CD14-positive monocyte (primary cell): ENCODE results near the gene RNF223. TPM values are rescaled to one million over a fixed set of nuclear protein-coding genes. Genes with fewer than 3 reads are reported as not detected.

Experiments used
- DNase-seq, 3 donors: peaks; one replicate each; pipeline ENCODE4 v3.0.0-alpha.2; 2011 to 2022
- H2AFZ ChIP-seq: 2 replicates; pipeline ENCODE4 v1.6.0; 2012; ENCODE audit warnings: mild to moderate bottlenecking, low read depth, low read length, inconsistent platforms; ENCODE audit not compliant: insufficient read depth, poor library complexity, severe bottlenecking
- H3K27ac ChIP-seq, 2 donors: 1 replicate in 1 of 2; 2 replicates in 1 of 2; pipeline ENCODE4 v1.5.1; 2012 to 2013; ENCODE audit warnings: low read length in 2 of 2, control low read depth in 1 of 2, inconsistent platforms in 1 of 2, low read depth in 1 of 2, mild to moderate bottlenecking in 1 of 2
- H3K27me3 ChIP-seq, 2 donors: one replicate each; pipeline versions ENCODE4 v1.6.0 to v1.6.1; 2011 to 2013; ENCODE audit warnings: low read length in 2 of 2; ENCODE audit not compliant: control insufficient read depth in 2 of 2, insufficient read depth in 2 of 2
- H3K36me3 ChIP-seq, 2 donors: replicated peaks in 1 of 2; 1 replicate in 1 of 2; 2 replicates in 1 of 2; pipeline versions ENCODE4 v1.5.1 to v1.6.1; 2012 to 2013; ENCODE audit warnings: low read length in 2 of 2, control low read depth in 1 of 2, inconsistent platforms in 1 of 2, mild to moderate bottlenecking in 1 of 2; ENCODE audit not compliant: insufficient read depth in 2 of 2, control insufficient read depth in 1 of 2
- H3K4me1 ChIP-seq, 2 donors: 1 replicate in 1 of 2; 2 replicates in 1 of 2; pipeline versions ENCODE4 v1.5.1 to v1.6.1; 2012 to 2013; ENCODE audit warnings: low read length in 2 of 2, control low read depth in 1 of 2, inconsistent platforms in 1 of 2, mild to moderate bottlenecking in 1 of 2, moderate library complexity in 1 of 2; ENCODE audit not compliant: insufficient read depth in 2 of 2, control insufficient read depth in 1 of 2
- H3K4me2 ChIP-seq: replicated peaks from 2 replicates; pipeline ENCODE3; 2012; ENCODE audit warnings: low read length, moderate library complexity, mild to moderate bottlenecking; ENCODE audit not compliant: poor library complexity, severe bottlenecking; ENCODE audit errors: extremely low read depth
- H3K4me3 ChIP-seq, 3 experiments: fragments of 200-600 bp in 1 of 3; sonication (generic) in 1 of 3; replicated peaks in 1 of 3; 1 replicate in 2 of 3; 2 replicates in 1 of 3; pipeline ENCODE4 v1.5.1; 2011 to 2013; ENCODE audit warnings: low read length in 3 of 3, mild to moderate bottlenecking in 3 of 3, control low read depth in 2 of 3, low read depth in 2 of 3, inconsistent platforms in 1 of 3, moderate library complexity in 1 of 3
- H3K79me2 ChIP-seq: 2 replicates; pipeline ENCODE4 v1.6.0; 2012; ENCODE audit warnings: mild to moderate bottlenecking, control low read depth, inconsistent platforms, low read length, moderate library complexity; ENCODE audit not compliant: insufficient read depth
- H3K9ac ChIP-seq: 2 replicates; pipeline ENCODE4 v1.6.0; 2017; ENCODE audit warnings: low read length, mild to moderate bottlenecking; ENCODE audit not compliant: insufficient read depth, poor library complexity, severe bottlenecking
- H3K9me3 ChIP-seq, 2 donors: replicated peaks in 1 of 2; 1 replicate in 1 of 2; 2 replicates in 1 of 2; pipeline versions ENCODE4 v1.5.1 to v1.6.1; 2012 to 2013; ENCODE audit warnings: low read length in 2 of 2, control low read depth in 1 of 2; ENCODE audit not compliant: control insufficient read depth in 1 of 2, insufficient read depth in 1 of 2
- H4K20me1 ChIP-seq: 2 replicates; pipeline ENCODE4 v1.6.0; 2012; ENCODE audit warnings: mild to moderate bottlenecking, low read length, control low read depth, moderate library complexity; ENCODE audit not compliant: insufficient read depth
- H3K27ac Mint-ChIP-seq, 7 donors: one replicate each; pipeline ENCODE4 v1.8.0; 2020; ENCODE audit warnings: mild to moderate bottlenecking in 7 of 7, mixed read lengths in 7 of 7, moderate library complexity in 6 of 7, inconsistent platforms in 2 of 7
- H3K27me3 Mint-ChIP-seq, 3 donors: one replicate each; pipeline ENCODE4 v1.8.0; 2021 to 2022; ENCODE audit warnings: low read depth in 3 of 3, mild to moderate bottlenecking in 3 of 3, mixed read lengths in 3 of 3, moderate library complexity in 3 of 3, inconsistent platforms in 1 of 3
- H3K36me3 Mint-ChIP-seq, 2 donors: one replicate each; pipeline ENCODE4 v1.8.0; 2020; ENCODE audit warnings: mixed read lengths in 2 of 2, inconsistent platforms in 1 of 2, mild to moderate bottlenecking in 1 of 2
- H3K4me1 Mint-ChIP-seq: one replicate; pipeline ENCODE4 v1.8.0; 2020; ENCODE audit warnings: mild to moderate bottlenecking, mixed read lengths
- H3K4me3 Mint-ChIP-seq, 2 donors: one replicate each; pipeline ENCODE4 v1.8.0; 2020; ENCODE audit warnings: mild to moderate bottlenecking in 2 of 2, mixed read lengths in 2 of 2, moderate library complexity in 1 of 2
- H3K9me3 Mint-ChIP-seq, 7 donors: one replicate each; pipeline ENCODE4 v1.8.0; 2020 to 2022; ENCODE audit warnings: mixed read lengths in 7 of 7, mild to moderate bottlenecking in 6 of 7, moderate library complexity in 6 of 7, inconsistent platforms in 2 of 7
- WGBS: methylation state at CpG from one replicate; pipeline ENCODE4 v1.1.5; 2013; ENCODE audit warnings: missing lambda C conversion rate; ENCODE audit not compliant: insufficient coverage; 5-methylcytosine and 5-hydroxymethylcytosine counted together
- intact Hi-C, 2 donors: fragments of 100-400 bp; cut with micrococcal nuclease; formaldehyde crosslinking; loops; one replicate each; pipeline versions ENCODE4 v1.15.0 to v1.15.1; 2023
- polyA plus RNA-seq, 3 donors: library from polyadenylated mRNA; depleted of rRNA in 1 of 3; unstranded in 2 of 3; stranded (reverse) in 1 of 3; fragments of 300-500 nt in 2 of 3; fragments of >200 nt in 1 of 3; fragmentation: Illumina TruSeq in 2 of 3; gene quantifications; 1 replicate in 2 of 3; 2 replicates in 1 of 3; pipeline ENCODE4 v1.2.3, GENCODE V29; 2012 to 2021
- TF ChIP-seq, protein P1 (sequence below): fragments of 200-600 bp; IDR thresholded peaks from one replicate; pipeline ENCODE4 v1.8.0; 2022; ENCODE audit warnings: antibody characterized with exemption, mild to moderate bottlenecking

RNF223 gene
- polyA plus RNA-seq, 3 donors = not detected

DNA sequence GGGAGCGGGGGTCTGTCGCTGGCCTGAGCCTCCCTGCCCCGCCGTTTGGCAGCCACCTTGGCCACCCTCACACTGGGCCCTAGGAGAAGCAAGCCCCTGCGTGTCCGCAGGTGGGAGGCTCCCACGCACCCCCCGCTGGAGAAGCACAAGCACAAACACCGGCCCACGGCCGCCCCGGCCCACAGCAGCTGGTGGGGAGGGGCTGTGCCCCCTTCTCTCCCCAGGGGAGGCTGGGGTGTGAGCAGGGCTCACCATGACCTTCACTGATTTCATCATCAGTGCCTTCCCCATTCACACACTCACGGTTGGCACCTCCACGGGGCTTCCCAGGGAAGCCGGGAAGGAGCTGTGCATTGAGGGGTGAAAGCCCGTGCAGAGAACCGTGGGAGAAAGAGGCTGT, 46.3 kb downstream of the RNF223 start:
- Mint-ChIP-seq H3K4me1 (peaks cover 4% of the 10 kb centered on the region), H3K9me3 (peaks cover 0 to 7% (median 5%) of the 10 kb centered on the region in 7 donors), H3K4me3 (no peak overlapping the region), H3K27ac (no peak overlapping the region), H3K27me3 (peaks cover 21 to 24% (median 21%) of the 10 kb centered on the region in 3 donors), H3K36me3 (peaks cover 1 to 4% of the 10 kb centered on the region in 2 donors)
- no peak overlapping the region for H3K4me3 ChIP-seq
- no peak overlapping the region for H3K27ac ChIP-seq
- no peak overlapping the region for H3K9ac ChIP-seq
- intact Hi-C loops = no loop called here
- H3K9me3 ChIP-seq = peaks cover under 1 to 4% of the 10 kb centered on the region in 2 donors
- H3K4me1 ChIP-seq = peaks cover 4 to 5% of the 10 kb centered on the region in 2 donors
- H3K4me2 ChIP-seq = no peak overlapping the region
- no peaks in the 10 kb centered on the region for H3K79me2 ChIP-seq
- H3K36me3 ChIP-seq = no peaks in the 10 kb centered on the region
- no peak overlapping the region for H2AFZ ChIP-seq
- WGBS = 88% methylated on average over 8 of the region's 17 CpGs
- DNase-seq = no peak
- no peaks in the 10 kb centered on the region for H4K20me1 ChIP-seq
- peaks cover 0 to 36% of the 10 kb centered on the region in 2 donors for H3K27me3 ChIP-seq
- TF ChIP-seq, protein P1, sequence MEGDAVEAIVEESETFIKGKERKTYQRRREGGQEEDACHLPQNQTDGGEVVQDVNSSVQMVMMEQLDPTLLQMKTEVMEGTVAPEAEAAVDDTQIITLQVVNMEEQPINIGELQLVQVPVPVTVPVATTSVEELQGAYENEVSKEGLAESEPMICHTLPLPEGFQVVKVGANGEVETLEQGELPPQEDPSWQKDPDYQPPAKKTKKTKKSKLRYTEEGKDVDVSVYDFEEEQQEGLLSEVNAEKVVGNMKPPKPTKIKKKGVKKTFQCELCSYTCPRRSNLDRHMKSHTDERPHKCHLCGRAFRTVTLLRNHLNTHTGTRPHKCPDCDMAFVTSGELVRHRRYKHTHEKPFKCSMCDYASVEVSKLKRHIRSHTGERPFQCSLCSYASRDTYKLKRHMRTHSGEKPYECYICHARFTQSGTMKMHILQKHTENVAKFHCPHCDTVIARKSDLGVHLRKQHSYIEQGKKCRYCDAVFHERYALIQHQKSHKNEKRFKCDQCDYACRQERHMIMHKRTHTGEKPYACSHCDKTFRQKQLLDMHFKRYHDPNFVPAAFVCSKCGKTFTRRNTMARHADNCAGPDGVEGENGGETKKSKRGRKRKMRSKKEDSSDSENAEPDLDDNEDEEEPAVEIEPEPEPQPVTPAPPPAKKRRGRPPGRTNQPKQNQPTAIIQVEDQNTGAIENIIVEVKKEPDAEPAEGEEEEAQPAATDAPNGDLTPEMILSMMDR = no peak

DNA sequence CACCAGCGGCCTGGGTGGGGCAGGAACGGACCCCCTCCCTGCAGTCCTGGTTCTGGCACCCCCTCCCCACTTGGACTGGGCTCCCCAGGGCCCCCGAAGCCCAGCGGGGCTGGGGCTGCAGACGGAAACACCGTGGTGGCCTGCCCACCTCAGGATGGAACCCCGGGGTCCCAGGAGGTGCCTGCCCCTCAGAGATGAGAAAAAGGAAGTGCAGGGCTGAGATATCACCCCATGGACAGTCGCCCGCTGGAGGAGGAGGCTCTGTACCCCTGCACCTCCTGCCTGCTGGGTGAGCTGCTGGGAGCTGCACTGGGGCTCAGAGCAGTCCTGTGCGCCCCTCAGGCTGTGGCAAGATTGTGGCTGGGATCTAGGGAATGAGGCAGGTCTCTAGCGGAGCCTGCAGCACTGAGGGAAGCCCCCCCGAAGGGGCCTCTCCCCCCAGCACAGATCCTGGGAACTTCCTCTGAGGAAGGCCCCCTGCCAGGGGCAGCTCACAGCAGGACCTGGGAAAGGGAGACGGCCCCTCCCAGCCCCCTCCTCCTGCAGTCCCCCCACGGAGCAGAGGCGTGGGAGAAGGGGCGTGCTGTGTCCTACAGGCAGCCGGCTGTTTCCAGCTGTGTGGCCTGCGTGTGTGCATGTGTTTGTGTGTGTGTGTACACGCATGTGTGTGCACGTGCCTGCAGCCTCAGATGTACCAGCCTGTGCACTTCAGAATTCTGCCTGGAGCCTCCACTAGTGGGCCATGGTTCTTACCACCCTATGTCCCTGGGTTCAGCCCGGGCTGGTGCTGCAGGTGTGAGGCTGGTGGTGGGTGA, 47.3 kb downstream of the RNF223 start:
- H3K9me3 Mint-ChIP-seq = peaks cover 0 to 2% (median 0%) of the 10 kb centered on the region in 7 donors
- Histone ChIP-seq H3K27me3 (peaks cover 4 to 36% of the 10 kb centered on the region in 2 donors), H4K20me1 (no peaks in the 10 kb centered on the region), H3K4me3 (no peak overlapping the region), H3K4me1 (no peaks in the 10 kb centered on the region), H3K9ac (no peak overlapping the region), H3K36me3 (no peaks in the 10 kb centered on the region), H3K79me2 (no peaks in the 10 kb centered on the region), H3K9me3 (peaks cover 0 to 2% of the 10 kb centered on the region in 2 donors), H3K27ac (no peak overlapping the region), H2AFZ (no peak overlapping the region), H3K4me2 (no peak overlapping the region)
- H3K36me3 Mint-ChIP-seq = no peaks in the 10 kb centered on the region
- peaks cover 22 to 34% (median 22%) of the 10 kb centered on the region in 3 donors for H3K27me3 Mint-ChIP-seq
- no peak for DNase-seq
- 53% methylated on average over 14 of the region's 21 CpGs for WGBS
- no peaks in the 10 kb centered on the region for H3K4me1 Mint-ChIP-seq
- intact Hi-C loops = no loop called here
- TF ChIP-seq, protein P1 = no peak
- no peak overlapping the region for H3K4me3 Mint-ChIP-seq
- H3K27ac Mint-ChIP-seq = no peak overlapping the region
